HPDE6-E6E7 (cell line): ENCODE data around the gene TEPSIN.

ENCODE experiments used
- DNase-seq: peaks from one replicate; pipeline ENCODE4 v3.0.0; 2011; ENCODE audit warnings: missing footprints; ENCODE audit errors: extremely low spot score

TEPSIN gene

DNA sequence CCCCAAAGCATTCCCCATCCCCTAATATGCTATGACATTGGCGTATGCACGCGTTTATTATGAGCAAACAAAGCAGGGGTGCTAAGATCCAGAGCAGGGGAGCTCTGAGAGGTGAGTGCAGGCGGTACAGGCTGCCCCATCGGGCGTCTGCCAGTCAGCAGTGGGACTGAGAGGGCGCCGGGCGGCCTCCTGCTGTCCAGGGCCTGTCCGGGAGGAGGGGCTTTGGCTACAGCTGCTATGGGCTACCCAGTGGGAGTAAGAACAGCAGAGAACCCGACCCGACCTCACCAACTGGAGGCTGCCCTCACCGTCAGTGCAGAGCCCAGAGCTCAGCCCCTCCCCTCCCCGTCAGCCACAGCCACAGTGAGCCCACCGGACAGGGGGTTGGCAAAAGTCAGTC is 54.3 kb downstream of the TEPSIN start:
- no peak for DNase-seq

- no peak for DNase-seq
Measured at GRCh38 chr17:81183807-81184206, 55.0 kb downstream of the TEPSIN start.

- DNase-seq = no peak
Measured at GRCh38 chr17:81183316-81183715, 55.5 kb downstream of the TEPSIN start.

GRCh38 chr17:81182596-81182995 is 56.3 kb downstream of the TEPSIN start:
- no peak for DNase-seq

GRCh38 chr17:81181811-81182185 is 57.1 kb downstream of the TEPSIN start:
- no peak for DNase-seq

GRCh38 chr17:81180836-81181810 is 57.7 kb downstream of the TEPSIN start:
- no peak for DNase-seq

GRCh38 chr17:81179861-81180260 is 59.0 kb downstream of the TEPSIN start:
- no peak for DNase-seq

DNA sequence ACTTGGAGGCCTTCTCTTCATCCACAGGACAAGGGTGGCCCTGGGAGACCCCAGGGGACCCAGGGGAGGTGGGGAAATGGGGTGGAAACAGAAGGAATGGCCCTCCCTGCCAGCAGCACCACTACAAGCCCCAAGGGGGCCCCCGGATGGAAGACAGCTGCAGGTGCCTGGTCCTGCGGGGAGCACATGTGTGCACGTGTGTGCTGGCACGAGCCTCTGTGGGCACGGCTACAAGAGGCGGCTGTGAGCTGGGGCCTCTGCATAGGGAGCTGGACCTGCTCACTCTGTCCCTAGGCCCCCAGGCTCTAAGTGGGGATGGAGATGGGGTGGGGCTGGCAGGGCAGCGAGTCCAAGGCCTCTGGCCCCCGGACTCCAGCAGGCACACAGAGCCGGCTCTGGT is 59.6 kb downstream of the TEPSIN start:
- DNase-seq = no peak
